Activated T-cell treated with anti-CD3 and anti-CD28 coated beads for 48 hours (primary cell): ENCODE results near the gene SLC7A6.

Source experiments
- DNase-seq: peaks from one replicate; pipeline ENCODE4 v3.0.0-alpha.2; 2020; ENCODE audit warnings: low read depth

Gene SLC7A6

DNA sequence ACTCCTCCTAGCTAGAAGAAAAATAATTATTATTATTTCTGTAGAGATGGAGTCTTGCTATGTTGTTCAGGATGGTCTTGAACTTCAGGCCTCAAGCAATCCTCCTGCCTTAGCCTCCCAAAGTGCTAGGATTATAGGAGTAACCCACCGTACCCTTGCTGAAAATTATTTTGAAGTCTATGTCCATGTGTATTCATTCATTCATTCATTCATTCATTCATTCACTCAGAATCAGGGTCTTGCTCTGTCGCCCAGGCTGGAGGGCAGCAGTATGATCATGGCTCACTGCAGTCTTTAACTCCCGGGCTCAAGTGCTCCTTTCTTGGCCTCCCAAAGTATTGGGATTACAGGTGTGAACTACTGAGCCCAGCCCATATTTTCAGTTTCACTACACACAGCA lies 42.3 kb downstream of the SLC7A6 start:
- no peak for DNase-seq

GRCh38 chr16:68309799-68310198 lies 45.5 kb downstream of the SLC7A6 start:
- no peak for DNase-seq

DNA sequence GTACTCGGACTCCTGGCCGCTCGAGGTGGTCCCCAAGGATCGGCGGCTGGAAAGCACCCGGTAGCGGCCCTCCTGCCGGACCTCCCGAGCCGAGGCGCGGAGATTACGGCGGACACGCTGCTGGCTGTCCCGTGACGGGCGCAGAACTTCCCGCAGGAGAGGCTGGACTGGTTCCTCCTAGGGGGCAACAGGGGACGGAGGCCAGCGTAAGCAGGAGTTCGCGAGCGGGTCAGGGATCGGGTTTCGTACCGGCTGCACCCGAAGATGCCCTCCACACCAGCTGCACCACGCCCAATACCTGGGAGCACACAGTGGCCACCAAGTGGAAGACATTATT lies 46.1 kb downstream of the SLC7A6 start:
- no peak for DNase-seq

GRCh38 chr16:68310774-68311511 lies 46.6 kb downstream of the SLC7A6 start, which contains the start of the genes PRMT7 and SLC7A6OS:
Gene PRMT7, plus strand, starts transcription at chr16:68311019. Its CDS starts 4,961 bp downstream, at chr16:68315980.
Gene SLC7A6OS, minus strand, starts transcription at chr16:68310946. Its CDS starts 20 bp downstream, at chr16:68310926.
- peak; percentile 92 for DNase-seq

DNA sequence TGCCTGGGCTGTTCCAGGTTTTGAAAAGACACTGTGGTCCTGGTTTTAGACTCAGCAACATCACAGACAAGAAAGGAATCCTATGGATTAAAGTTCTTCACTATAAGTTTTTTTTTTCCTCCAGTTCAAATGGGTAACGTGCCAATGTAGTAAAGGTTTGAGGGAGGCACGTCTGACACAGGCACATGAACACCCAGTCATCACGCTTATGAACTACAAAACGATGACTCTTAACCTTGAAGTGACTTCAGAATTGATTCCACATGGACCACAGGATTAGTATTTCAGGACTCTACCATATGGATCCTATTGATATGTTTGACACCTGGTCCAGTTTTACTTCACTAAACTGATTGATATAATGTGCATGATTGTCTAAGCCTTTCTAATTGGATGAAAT lies 48.8 kb downstream of the SLC7A6 start:
- no peak for DNase-seq

DNA sequence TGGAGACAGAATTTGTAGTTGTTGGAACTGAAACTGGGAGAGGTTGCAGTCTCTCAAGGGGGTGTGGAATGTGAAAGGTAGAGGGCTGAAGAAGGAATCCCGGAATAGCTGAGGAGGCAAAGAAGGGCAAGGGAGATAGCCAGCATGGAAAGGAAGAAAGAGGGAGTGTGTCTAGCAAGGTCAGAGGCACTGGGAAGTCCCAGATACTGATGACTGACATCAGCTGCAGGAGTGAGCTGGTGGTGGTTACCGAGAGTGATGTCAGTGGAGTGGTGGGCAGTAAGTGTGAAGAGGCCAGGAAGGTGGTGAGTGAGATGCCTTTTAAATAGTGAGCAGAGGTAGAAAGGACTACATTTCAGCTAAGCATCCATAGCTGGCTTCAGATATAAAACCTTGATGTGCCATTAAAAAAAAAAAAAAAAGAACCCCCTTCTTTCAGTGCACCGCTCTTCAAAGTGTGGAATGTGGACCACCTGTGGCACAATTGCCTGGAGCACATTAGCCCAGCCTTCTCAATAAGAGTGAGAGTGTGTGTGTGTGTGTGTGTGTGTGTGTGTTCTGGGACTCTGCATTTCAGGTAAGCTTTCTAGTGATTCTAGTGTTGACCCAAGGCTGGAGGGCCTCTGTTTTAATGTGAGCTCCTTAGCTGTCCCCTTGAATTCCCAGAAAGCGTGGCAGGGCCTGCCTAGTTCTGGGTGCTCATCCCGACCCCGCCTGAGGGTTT lies 55.0 kb downstream of the SLC7A6 start:
- peak; percentile 41 for DNase-seq

DNA sequence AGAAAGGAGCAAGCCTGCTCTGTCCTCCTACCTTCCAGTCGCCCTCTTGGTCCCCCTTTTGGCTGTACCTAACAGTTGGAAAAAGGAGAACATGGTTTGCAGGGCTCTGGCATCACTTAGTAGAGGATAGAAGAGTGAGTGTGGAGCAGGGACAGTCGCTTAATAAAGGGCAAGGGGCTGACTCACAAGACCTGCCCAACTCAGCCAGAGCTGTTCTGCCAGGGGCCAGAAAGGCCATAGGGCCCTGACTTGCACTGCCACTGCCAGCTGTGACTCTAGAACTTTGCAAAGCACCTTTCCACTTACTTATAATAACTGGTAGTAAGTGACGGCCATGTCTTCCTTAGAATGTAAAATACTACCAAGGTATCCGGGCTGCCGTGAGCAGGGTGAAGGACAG lies 60.0 kb downstream of the SLC7A6 start:
- no peak for DNase-seq

DNA sequence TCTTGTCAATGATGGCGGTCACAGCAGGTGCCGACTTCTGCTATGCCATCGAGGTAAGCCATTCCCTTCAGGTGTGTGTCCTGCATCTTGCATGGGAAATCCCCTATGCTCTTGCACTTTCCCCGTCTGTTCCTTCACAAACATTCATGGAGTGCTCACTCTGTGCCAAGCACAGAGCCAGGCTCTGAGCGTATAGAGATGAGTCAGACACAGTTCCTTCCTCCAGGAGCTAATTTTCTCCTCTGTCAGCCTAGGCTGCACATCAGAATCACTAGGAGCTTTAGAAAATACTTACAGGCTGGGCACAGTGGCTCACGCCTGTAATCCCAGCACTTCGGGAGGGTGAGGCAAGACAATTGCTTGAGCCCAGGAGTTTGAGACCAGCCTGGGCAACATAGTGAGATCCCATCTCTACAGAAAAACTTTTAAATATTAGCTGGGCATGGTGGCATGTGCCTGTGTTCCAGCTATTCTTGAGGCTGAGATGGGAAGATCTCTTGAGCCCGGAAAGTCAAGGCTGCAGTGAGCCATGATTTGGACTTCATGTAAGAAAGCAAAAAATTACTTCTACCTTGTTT lies 60.5 kb downstream of the SLC7A6 start:
- DNase-seq, result no peak

DNA sequence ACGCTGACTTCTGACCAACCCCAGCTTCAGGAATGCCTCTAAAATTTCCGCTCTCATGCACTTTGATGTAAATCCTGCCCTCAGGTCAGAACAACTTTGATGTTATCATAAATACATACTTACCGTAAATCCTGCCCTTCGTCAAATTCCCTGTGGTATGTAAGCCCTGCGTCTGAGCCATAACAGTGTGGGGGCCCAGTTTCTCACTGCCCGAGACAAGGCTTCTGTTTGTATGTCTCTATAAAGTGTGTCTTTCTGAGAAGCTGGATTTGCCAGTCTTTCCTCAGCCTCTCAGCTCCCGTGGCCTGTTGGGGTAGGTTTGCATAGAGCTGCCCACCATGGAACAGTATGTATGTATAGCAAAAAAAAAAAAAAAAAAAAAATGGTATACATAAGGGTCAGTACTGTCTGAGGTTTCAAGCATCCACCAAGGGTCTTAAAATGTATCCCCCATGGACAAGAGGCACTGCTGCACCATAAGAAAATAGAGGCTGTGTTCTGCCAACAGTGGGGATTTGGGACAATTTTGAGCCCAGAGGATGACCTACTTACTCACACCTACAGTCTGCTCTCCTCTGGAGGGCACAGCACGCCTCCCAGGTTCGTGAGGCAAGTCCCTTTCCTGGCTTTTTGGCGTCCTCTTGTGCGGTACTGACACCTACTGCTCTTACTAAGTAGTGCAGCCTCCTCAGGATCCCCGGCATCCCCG lies 64.0 kb downstream of the SLC7A6 start:
- DNase-seq, result peak; percentile 67

DNA sequence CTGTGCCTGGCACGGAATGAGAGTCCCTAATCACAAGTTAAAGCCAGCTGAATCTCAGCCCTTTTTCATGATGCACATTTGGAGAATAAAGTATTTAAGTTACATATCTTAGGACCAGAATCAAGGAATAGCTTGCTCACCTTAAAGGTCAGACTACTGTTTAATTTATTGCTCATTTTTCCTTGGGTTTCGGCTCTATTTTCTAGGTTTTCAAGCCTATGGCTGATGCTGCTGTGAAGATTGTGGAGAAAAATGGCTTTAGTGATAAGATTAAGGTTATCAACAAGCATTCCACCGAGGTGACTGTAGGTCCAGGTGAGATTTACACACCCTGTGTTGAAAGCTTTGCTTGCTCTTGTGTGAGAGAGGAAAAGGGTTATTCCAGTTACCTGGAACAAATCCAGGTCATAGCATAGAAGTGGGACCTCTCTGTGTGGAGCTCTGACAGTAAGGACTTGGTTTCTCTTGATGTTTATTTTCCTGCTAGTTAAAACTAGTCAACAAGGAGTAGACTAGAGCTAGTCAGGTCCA lies 64.6 kb downstream of the SLC7A6 start:
- no peak for DNase-seq

GRCh38 chr16:68331879-68332410 lies 67.6 kb downstream of the SLC7A6 start:
- DNase-seq, result no peak

GRCh38 chr16:68332411-68333121 lies 68.2 kb downstream of the SLC7A6 start:
- DNase-seq, result no peak

- no peak for DNase-seq
Measured at GRCh38 chr16:68335175-68335574, 70.8 kb downstream of the SLC7A6 start.

DNA sequence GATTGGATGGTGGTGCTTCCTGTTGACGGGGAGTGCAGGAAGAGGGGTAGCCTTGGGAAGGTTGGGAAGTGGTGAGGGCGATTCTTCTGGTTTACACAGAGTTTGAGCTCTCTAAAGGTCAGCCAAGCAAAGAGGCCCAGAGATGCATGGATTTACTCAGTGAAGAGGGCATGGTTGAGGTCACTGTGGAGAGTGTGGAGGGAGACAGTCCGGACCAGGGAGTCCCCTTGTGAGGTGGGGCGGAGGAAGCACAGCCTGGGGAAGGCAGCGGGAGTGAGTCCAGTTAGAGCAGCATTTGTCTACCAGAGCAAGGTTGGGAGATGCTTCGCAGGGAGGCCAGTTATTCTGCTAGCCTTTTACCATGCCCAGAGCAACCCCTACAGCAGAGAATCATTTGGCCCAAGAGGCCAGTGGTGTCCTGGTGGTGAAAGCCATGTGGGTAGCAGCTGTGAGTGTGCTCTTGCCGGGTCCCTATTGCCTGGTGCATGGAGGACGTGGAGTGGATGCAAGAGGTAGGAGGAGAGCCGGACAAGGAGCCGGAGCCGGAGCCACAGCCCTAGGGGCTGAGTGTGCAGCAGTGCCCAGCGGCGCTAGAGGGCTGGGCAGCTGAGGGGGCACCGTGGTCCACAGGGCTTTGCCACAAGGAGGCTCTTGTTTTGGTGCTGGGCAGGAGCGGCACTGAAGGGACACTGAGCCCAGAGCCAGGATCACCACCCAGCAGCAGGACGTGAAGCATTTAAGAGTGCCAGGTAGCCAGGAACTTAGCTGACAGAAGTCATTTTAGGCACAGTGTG lies 74.2 kb downstream of the SLC7A6 start:
- no peak for DNase-seq

GRCh38 chr16:68339214-68339613 lies 74.9 kb downstream of the SLC7A6 start:
- DNase-seq, result no peak

GRCh38 chr16:68342620-68343019 lies 78.3 kb downstream of the SLC7A6 start:
- no peak for DNase-seq

GRCh38 chr16:68343137-68343536 lies 78.8 kb downstream of the SLC7A6 start:
- no peak for DNase-seq

DNA sequence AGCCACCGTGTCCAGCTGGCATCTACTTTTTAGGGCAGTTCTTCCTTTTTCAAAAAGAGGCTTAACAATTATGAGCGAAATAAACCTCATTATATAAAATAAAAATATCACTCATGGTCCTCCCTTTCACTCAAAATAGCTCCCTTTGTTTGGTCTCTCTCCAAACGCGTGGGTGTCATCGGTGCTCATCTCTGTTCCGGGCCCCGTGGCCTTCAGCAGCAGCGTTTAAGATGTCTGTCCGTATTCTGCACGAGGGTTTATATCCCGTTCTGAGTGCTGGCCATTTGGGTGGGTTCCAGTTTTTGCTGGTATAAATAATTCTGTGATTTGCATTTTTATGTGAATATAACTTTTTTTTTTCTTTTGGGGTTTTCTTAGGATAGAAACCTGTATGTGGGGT lies 79.9 kb downstream of the SLC7A6 start:
- no peak for DNase-seq

DNA sequence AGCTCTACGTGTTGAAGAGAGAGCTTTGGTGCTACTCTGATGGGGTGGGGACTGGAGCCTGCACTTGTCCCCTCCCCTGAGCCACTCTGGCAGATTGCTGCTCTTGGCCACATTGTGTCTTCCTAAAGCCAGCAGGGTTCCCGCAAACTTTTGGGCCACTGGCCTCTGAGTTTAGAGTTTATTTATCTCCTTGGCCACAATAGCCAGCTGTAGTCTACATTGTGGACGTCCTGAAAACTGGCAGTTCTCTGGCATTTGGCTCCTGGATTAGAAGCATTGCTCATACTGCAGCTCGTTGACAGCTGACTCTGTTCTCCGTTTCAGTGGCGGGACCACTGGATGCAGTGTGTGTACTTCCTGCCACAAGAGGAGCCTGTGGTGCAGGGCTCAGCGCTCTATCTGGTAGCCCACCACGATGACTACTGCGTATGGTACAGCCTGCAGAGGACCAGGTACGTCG lies 81.1 kb downstream of the SLC7A6 start:
- no peak for DNase-seq

DNA sequence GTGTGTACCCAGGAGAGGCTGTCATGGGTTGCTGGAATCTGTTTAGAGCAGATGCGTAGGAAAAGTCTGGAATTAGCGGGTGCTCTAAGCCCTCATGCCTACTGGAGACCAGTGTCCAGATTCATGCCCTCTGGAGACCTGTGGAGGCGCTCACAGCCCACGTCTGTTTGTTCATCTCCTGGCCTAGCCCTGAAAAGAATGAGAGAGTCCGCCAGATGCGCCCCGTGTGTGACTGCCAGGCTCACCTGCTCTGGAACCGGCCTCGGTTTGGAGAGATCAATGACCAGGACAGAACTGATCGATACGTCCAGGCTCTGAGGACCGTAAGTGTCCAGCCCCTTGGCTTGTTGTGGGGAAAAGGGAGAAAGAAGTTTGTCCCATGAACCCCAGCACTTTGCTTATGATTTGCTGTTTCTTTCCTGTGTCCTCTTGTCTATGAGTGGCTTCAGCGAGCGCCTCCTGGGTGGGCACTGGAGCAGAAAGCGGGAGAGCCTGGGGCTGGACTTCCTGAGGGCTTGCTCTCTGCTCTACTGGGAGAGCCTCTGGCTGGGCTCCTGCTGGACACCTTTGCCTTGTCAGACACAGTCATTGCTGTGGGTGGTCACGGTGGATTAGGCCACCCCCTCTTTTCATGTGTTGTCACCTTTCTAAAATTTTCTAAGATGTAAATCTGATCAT lies 81.8 kb downstream of the SLC7A6 start:
- no peak for DNase-seq
